H9 (cell line): ENCODE measurements around the gene PACSIN2. TPM values are rescaled to one million over a fixed set of nuclear protein-coding genes. Genes with fewer than 3 reads are reported as not detected.
"Not testable (repeated sequence)": the region's sequence is repeated elsewhere in the genome, so short reads cannot be mapped to it uniquely, and the experiment has no call there.

ENCODE experiments used
- DNase-seq: peaks from one replicate; pipeline ENCODE4 v3.0.0-alpha.2; 2017
- H2AFZ ChIP-seq: one replicate; pipeline ENCODE4 v1.6.1; 2013; ENCODE audit warnings: mild to moderate bottlenecking, low read length, control low read depth, moderate library complexity
- H2AK5ac ChIP-seq: 2 replicates; pipeline ENCODE4 v1.6.1; 2013; ENCODE audit warnings: low read length, control low read depth, mixed read lengths; ENCODE audit not compliant: insufficient read length
- H2BK120ac ChIP-seq: one replicate; pipeline ENCODE4 v1.6.1; 2013; ENCODE audit warnings: low read depth, mild to moderate bottlenecking, low read length, control low read depth, inconsistent platforms; ENCODE audit not compliant: poor library complexity, severe bottlenecking
- H2BK12ac ChIP-seq: 2 replicates; pipeline ENCODE4 v1.6.1; 2013; ENCODE audit warnings: low read length, control low read depth, mixed read lengths, low read depth; ENCODE audit not compliant: insufficient read length
- H2BK15ac ChIP-seq: 2 replicates; pipeline ENCODE4 v1.6.1; 2013; ENCODE audit warnings: low read depth, low read length, control low read depth
- H2BK20ac ChIP-seq: one replicate; pipeline ENCODE4 v1.6.1; 2013; ENCODE audit warnings: low read depth, mild to moderate bottlenecking, low read length, control low read depth, inconsistent platforms; ENCODE audit not compliant: poor library complexity, severe bottlenecking
- H2BK5ac ChIP-seq: 2 replicates; pipeline ENCODE4 v1.6.1; 2013; ENCODE audit warnings: low read length, control low read depth, mixed read lengths; ENCODE audit not compliant: insufficient read length
- H3K14ac ChIP-seq: 2 replicates; pipeline ENCODE4 v1.6.1; 2013; ENCODE audit warnings: low read length, control low read depth; ENCODE audit not compliant: insufficient read depth
- H3K18ac ChIP-seq: 2 replicates; pipeline ENCODE4 v1.6.1; 2013; ENCODE audit warnings: low read depth, mild to moderate bottlenecking, mixed read lengths, low read length, control low read depth; ENCODE audit not compliant: insufficient read length
- H3K23ac ChIP-seq: 2 replicates; pipeline ENCODE4 v1.6.1; 2013; ENCODE audit warnings: low read length, control low read depth, mixed read lengths, low read depth; ENCODE audit not compliant: insufficient read length
- H3K23me2 ChIP-seq: 2 replicates; pipeline ENCODE4 v1.6.1; 2013; ENCODE audit warnings: low read depth, mild to moderate bottlenecking, mixed read lengths, low read length, control low read depth; ENCODE audit not compliant: insufficient read length, poor library complexity, severe bottlenecking
- H3K27ac ChIP-seq: 2 replicates; pipeline ENCODE4 v1.5.1; 2013; ENCODE audit warnings: low read length, control low read depth, mixed read lengths, low read depth; ENCODE audit not compliant: insufficient read length
- H3K27me3 ChIP-seq: 2 replicates; pipeline ENCODE4 v1.6.1; 2013; ENCODE audit warnings: low read length, control low read depth, inconsistent platforms; ENCODE audit not compliant: insufficient read depth
- H3K4ac ChIP-seq: 2 replicates; pipeline ENCODE4 v1.6.1; 2013; ENCODE audit warnings: low read depth, mild to moderate bottlenecking, control low read depth, inconsistent platforms, low read length, moderate library complexity
- H3K4me1 ChIP-seq: 2 replicates; pipeline ENCODE4 v1.6.1; 2013; ENCODE audit warnings: low read length, control low read depth, inconsistent platforms; ENCODE audit not compliant: insufficient read depth
- H3K4me2 ChIP-seq: 2 replicates; pipeline ENCODE4 v1.6.1; 2013; ENCODE audit warnings: low read length, control low read depth, mixed read lengths; ENCODE audit not compliant: insufficient read length, insufficient read depth
- H3K56ac ChIP-seq: 2 replicates; pipeline ENCODE4 v1.6.1; 2013; ENCODE audit warnings: low read depth, mild to moderate bottlenecking, mixed read lengths, low read length, control low read depth; ENCODE audit not compliant: insufficient read length
- H3K79me1 ChIP-seq: 2 replicates; pipeline ENCODE4 v1.6.1; 2013; ENCODE audit warnings: low read depth, mild to moderate bottlenecking, moderate library complexity, low read length, control low read depth, inconsistent platforms; ENCODE audit not compliant: insufficient read depth, poor library complexity, severe bottlenecking
- H3K79me2 ChIP-seq: 2 replicates; pipeline ENCODE4 v1.6.1; 2013; ENCODE audit warnings: low read length, control low read depth, inconsistent platforms; ENCODE audit not compliant: insufficient read depth
- H3K9ac ChIP-seq: 2 replicates; pipeline ENCODE4 v1.6.1; 2013; ENCODE audit warnings: low read length, control low read depth, mixed read lengths; ENCODE audit not compliant: insufficient read length; ENCODE audit errors: extremely low read depth
- H3K9me3 ChIP-seq: one replicate; pipeline ENCODE4 v1.6.1; 2013; ENCODE audit warnings: low read depth, low read length, inconsistent platforms; ENCODE audit not compliant: control insufficient read depth
- H3T11ph ChIP-seq: one replicate; pipeline ENCODE4 v1.6.1; 2013; ENCODE audit warnings: mild to moderate bottlenecking, low read length, control low read depth, inconsistent platforms
- H4K20me1 ChIP-seq: one replicate; pipeline ENCODE4 v1.6.1; 2013; ENCODE audit not compliant: control insufficient read depth, insufficient read length, insufficient read depth
- H4K5ac ChIP-seq: 2 replicates; pipeline ENCODE4 v1.6.1; 2013; ENCODE audit warnings: low read depth, mild to moderate bottlenecking, mixed read lengths, low read length, control low read depth; ENCODE audit not compliant: insufficient read length
- H4K8ac ChIP-seq: replicated peaks from 2 replicates; pipeline ENCODE4 v1.6.1; 2013; ENCODE audit warnings: low read length, control low read depth, mixed read lengths, low read depth; ENCODE audit not compliant: insufficient read length
- H4K91ac ChIP-seq: 2 replicates; pipeline ENCODE4 v1.6.1; 2013; ENCODE audit warnings: low read depth, mild to moderate bottlenecking, moderate library complexity, mixed read lengths, low read length, control low read depth; ENCODE audit not compliant: insufficient read length
- H3K27ac Mint-ChIP-seq, 3 experiments: 2 replicates in 2 of 3; 3 replicates in 1 of 3; pipeline ENCODE4 v1.8.0; 2020 to 2021; ENCODE audit warnings: mixed read lengths in 3 of 3, mild to moderate bottlenecking in 1 of 3, moderate library complexity in 1 of 3
- H3K27me3 Mint-ChIP-seq: 2 replicates; pipeline ENCODE4 v1.8.0; 2021; ENCODE audit warnings: low read depth, mild to moderate bottlenecking, moderate library complexity, mixed read lengths
- H3K36me3 Mint-ChIP-seq, 3 experiments: 2 replicates in 2 of 3; 3 replicates in 1 of 3; pipeline ENCODE4 v1.8.0; 2020 to 2021; ENCODE audit warnings: low read depth in 3 of 3, mixed read lengths in 3 of 3; ENCODE audit not compliant: insufficient read depth in 1 of 3
- H3K4me1 Mint-ChIP-seq, 2 experiments: 2 replicates each; pipeline ENCODE4 v1.8.0; 2020; ENCODE audit warnings: mixed read lengths in 2 of 2
- H3K4me3 Mint-ChIP-seq, 2 experiments: 2 replicates in 1 of 2; 3 replicates in 1 of 2; pipeline ENCODE4 v1.8.0; 2020 to 2021; ENCODE audit warnings: mild to moderate bottlenecking in 2 of 2, mixed read lengths in 2 of 2, moderate library complexity in 1 of 2
- H3K9me3 Mint-ChIP-seq, 2 experiments: 2 replicates in 1 of 2; 3 replicates in 1 of 2; pipeline ENCODE4 v1.8.0; 2020; ENCODE audit warnings: mild to moderate bottlenecking in 2 of 2, mixed read lengths in 2 of 2, moderate library complexity in 1 of 2
- CTCF ChIP-seq: fragments of 200-600 bp; sonication (generic); conservative IDR thresholded peaks from 3 replicates; pipeline ENCODE4 v1.8.0; 2021; ENCODE audit warnings: antibody characterized with exemption, mild to moderate bottlenecking
- WGBS: extraction: QIAGEN DNeasy Blood & Tissue Kit; methylation state at CpG from one replicate; pipeline ENCODE4 v1.1.7; 2013; ENCODE audit warnings: missing lambda C conversion rate, low lambda C conversion rate, mixed read lengths; ENCODE audit not compliant: insufficient read length; ENCODE audit errors: extremely low coverage; 5-methylcytosine and 5-hydroxymethylcytosine counted together
- total RNA-seq: library from RNA; stranded (reverse); gene quantifications from 2 replicates; pipeline ENCODE4 v1.2.1, GENCODE V29; 2021

The PACSIN2 gene
- total RNA-seq, 1 experiment from 2014 or later = 62.3 TPM

- H3K27me3 Mint-ChIP-seq = peaks cover 2% of the 10 kb centered on the region; the same call in 1 of the 2 replicates
- H3K9me3 ChIP-seq = no peaks in the 10 kb centered on the region
- no peak overlapping the region for H3K4me2 ChIP-seq
- H3K4me1 Mint-ChIP-seq = peaks cover 30 to 35% of the 10 kb centered on the region in 2 experiments
- H2BK12ac ChIP-seq = no peak overlapping the region
- H4K20me1 ChIP-seq = peaks cover 2% of the 10 kb centered on the region
- no peak for DNase-seq
- H2AK5ac ChIP-seq = no peak overlapping the region
- no peak overlapping the region for H4K91ac ChIP-seq
- WGBS = no CpG with 5 or more reads among the region's 10 CpGs
- H3K27ac ChIP-seq = no peak overlapping the region
- peaks cover 2% of the 10 kb centered on the region for H3K23me2 ChIP-seq
- H4K8ac ChIP-seq = no peak overlapping the region
- H3K56ac ChIP-seq = no peak overlapping the region
- H3K18ac ChIP-seq = no peak overlapping the region
- no peaks in the 10 kb centered on the region; the same call in 1 of the 2 replicates for H3K4me1 ChIP-seq
- H2BK5ac ChIP-seq = no peak overlapping the region
- H3K36me3 Mint-ChIP-seq = peaks cover 27 to 34% (median 27%) of the 10 kb centered on the region in 3 experiments
- no peak overlapping the region for H4K5ac ChIP-seq
- H3K23ac ChIP-seq = no peak overlapping the region
- no peak overlapping the region for H3K14ac ChIP-seq
- no peak overlapping the region for H2AFZ ChIP-seq
- no peak overlapping the region for H3K4ac ChIP-seq
- H3T11ph ChIP-seq = no peak overlapping the region
- peaks cover 8% of the 10 kb centered on the region for H3K79me1 ChIP-seq
- no peak overlapping the region for H2BK15ac ChIP-seq
- H2BK20ac ChIP-seq = no peak overlapping the region
- H3K9me3 Mint-ChIP-seq = peaks cover 15 to 17% of the 10 kb centered on the region in 2 experiments
- no peak overlapping the region for H3K9ac ChIP-seq
- peak overlapping the region in 2 of 3 experiments; percentile 53 to 56; a peak in 2 of 7 replicates for H3K27ac Mint-ChIP-seq
- no peak overlapping the region for H2BK120ac ChIP-seq
- TF ChIP-seq CTCF = no peak
- no peak overlapping the region for H3K4me3 Mint-ChIP-seq
- H3K27me3 ChIP-seq = no peaks in the 10 kb centered on the region
- peaks cover 13% of the 10 kb centered on the region; the same call in 1 of the 2 replicates for H3K79me2 ChIP-seq
Observed at GRCh38 chr22:42972649-42973535, 42.1 kb downstream of the PACSIN2 start.

GRCh38 chr22:42971473-42971860 lies 43.5 kb downstream of the PACSIN2 start:
- not testable (repeated sequence) for H3K27ac Mint-ChIP-seq, H2AK5ac ChIP-seq, H2AFZ ChIP-seq, H3K9ac ChIP-seq, H3K18ac ChIP-seq, H4K91ac ChIP-seq, H4K20me1 ChIP-seq, H4K5ac ChIP-seq, H2BK12ac ChIP-seq, H3K23ac ChIP-seq, H4K8ac ChIP-seq, H3K4me2 ChIP-seq, H3K4me3 Mint-ChIP-seq, H3K4ac ChIP-seq, H3K23me2 ChIP-seq, H3K56ac ChIP-seq, H3K27me3 Mint-ChIP-seq, H3K27me3 ChIP-seq, H2BK5ac ChIP-seq, H3K27ac ChIP-seq, DNase-seq, H3T11ph ChIP-seq, H2BK120ac ChIP-seq, H3K79me1 ChIP-seq, H3K9me3 ChIP-seq, H3K4me1 ChIP-seq, H2BK20ac ChIP-seq, H2BK15ac ChIP-seq, H3K14ac ChIP-seq, H3K79me2 ChIP-seq
- Mint-ChIP-seq H3K9me3 (peaks cover 15 to 17% of the 10 kb centered on the region in 2 experiments), H3K4me1 (peaks cover 26 to 28% of the 10 kb centered on the region in 2 experiments), H3K36me3 (peaks cover 29 to 40% (median 31%) of the 10 kb centered on the region in 3 experiments)
- no CpG with 5 or more reads among the region's 25 CpGs for WGBS
